ENCODE results near the gene YBEY.

The YBEY gene

DNA sequence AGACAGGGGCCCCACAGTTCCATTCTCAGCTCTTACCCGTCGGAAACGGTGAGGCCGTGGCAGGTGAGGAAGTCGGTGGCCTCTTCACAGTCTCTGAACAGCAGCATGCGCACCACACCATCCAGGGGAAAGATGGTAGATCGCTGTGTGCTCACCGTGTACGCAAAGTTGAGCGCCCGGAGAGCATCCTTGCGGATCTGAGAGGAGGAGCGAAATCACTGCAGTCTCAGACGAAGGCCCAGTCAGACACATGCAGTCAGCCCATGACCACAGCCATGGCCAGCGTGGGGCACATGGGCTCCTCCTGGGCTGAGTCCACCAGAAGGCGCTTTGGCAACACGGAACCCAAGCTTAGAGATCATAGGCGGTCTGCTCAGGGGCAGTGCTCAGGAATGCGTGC lies 19.2 kb upstream of the YBEY start:
- Mint-ChIP-seq H3K4me1 (no peaks in the 10 kb centered on the region), H3K27ac (peak overlapping the region; percentile 74), H3K9me3 (no peaks in the 10 kb centered on the region), H3K4me3 (no peak overlapping the region), H3K27me3 (ENCODE audit: low read depth, poor library complexity) (peaks cover 4% of the 10 kb centered on the region), H3K36me3 (ENCODE audit: low read depth) (peaks cover 57% of the 10 kb centered on the region)
- TF ChIP-seq, protein P1, sequence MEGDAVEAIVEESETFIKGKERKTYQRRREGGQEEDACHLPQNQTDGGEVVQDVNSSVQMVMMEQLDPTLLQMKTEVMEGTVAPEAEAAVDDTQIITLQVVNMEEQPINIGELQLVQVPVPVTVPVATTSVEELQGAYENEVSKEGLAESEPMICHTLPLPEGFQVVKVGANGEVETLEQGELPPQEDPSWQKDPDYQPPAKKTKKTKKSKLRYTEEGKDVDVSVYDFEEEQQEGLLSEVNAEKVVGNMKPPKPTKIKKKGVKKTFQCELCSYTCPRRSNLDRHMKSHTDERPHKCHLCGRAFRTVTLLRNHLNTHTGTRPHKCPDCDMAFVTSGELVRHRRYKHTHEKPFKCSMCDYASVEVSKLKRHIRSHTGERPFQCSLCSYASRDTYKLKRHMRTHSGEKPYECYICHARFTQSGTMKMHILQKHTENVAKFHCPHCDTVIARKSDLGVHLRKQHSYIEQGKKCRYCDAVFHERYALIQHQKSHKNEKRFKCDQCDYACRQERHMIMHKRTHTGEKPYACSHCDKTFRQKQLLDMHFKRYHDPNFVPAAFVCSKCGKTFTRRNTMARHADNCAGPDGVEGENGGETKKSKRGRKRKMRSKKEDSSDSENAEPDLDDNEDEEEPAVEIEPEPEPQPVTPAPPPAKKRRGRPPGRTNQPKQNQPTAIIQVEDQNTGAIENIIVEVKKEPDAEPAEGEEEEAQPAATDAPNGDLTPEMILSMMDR (IDR thresholded peaks at IDR 0.05), result no peak
- no peak for DNase-seq

DNA sequence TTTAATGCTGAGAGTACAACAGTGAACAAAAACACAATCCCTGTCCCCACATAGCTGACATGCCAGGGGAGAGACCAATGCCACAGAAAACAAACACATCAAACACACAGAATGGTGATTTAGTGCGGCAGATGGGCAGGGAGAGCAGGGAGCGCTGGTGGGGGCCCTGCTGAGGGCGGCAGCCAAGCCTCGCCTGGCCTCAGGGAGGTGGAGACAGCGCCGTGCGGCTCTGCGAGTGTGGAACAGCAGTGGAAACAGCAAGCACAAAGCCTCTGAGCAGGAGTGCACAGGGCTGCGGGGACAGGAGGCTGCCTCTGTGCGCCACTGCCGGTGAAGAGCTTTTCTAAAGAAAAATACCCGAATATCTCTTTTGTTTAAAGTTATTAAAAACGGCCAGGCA lies 17.8 kb upstream of the YBEY start:
- peaks cover 59% of the 10 kb centered on the region for H3K36me3 Mint-ChIP-seq (ENCODE audit: low read depth)
- no peaks in the 10 kb centered on the region for H3K4me1 Mint-ChIP-seq
- no peak for DNase-seq
- H3K4me3 Mint-ChIP-seq, result no peak overlapping the region
- H3K27me3 Mint-ChIP-seq (ENCODE audit: low read depth, poor library complexity), result no peaks in the 10 kb centered on the region
- TF ChIP-seq, protein P1 (IDR thresholded peaks at IDR 0.05), result no peak
- no peaks in the 10 kb centered on the region for H3K9me3 Mint-ChIP-seq
- peak overlapping the region; percentile 77 for H3K27ac Mint-ChIP-seq

DNA sequence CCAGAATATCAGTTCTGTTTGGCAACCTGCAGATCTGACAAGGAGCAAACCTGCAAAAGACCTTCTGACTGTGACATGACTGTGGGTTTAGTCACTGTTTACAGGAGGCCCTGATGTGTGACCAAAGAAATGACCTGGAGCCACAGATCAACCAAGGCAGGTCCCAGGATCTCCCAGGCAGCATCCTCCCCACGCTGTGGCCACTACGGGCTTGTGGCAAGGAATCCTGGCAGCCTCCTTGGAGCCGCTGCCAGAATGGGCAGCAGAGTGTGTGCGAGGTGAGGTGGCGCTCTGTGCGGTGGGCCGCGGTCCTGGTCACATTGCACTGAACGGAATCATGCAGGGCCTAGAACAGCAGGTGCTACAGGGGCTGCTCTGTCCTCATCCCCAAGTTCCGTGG lies 16.7 kb upstream of the YBEY start:
- no peak overlapping the region for H3K27ac Mint-ChIP-seq
- TF ChIP-seq, protein P1 (IDR thresholded peaks at IDR 0.05), result no peak
- H3K27me3 Mint-ChIP-seq (ENCODE audit: low read depth, poor library complexity), result no peaks in the 10 kb centered on the region
- H3K36me3 Mint-ChIP-seq (ENCODE audit: low read depth), result peaks cover 64% of the 10 kb centered on the region
- no peak for DNase-seq
- no peaks in the 10 kb centered on the region for H3K4me1 Mint-ChIP-seq
- H3K4me3 Mint-ChIP-seq, result no peak overlapping the region
- H3K9me3 Mint-ChIP-seq, result no peaks in the 10 kb centered on the region

DNA sequence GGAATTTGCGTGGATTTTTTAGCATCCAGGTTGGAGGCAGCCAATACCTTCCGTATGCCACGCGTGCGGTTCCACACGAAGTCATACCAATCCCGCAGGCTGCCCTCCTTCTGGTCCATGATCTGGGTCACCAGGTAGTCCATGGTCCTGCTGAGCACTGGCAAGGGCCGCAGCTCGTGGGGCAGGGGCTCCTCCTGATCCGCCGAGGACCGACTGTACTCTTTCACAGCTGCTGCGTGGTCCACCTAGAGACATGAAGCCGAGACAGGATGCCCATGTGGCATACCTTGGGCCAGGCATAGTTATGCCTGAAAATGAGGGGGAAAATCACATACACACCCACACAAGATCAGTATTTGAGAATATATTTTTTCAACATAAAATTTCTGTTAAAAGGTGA lies 12.8 kb upstream of the YBEY start:
- Mint-ChIP-seq H3K9me3 (no peaks in the 10 kb centered on the region), H3K27me3 (ENCODE audit: low read depth, poor library complexity) (no peaks in the 10 kb centered on the region), H3K27ac (no peak overlapping the region), H3K4me3 (no peak overlapping the region), H3K36me3 (ENCODE audit: low read depth) (peaks cover 66% of the 10 kb centered on the region), H3K4me1 (no peaks in the 10 kb centered on the region)
- DNase-seq, result no peak
- TF ChIP-seq, protein P1 (IDR thresholded peaks at IDR 0.05), result no peak

DNA sequence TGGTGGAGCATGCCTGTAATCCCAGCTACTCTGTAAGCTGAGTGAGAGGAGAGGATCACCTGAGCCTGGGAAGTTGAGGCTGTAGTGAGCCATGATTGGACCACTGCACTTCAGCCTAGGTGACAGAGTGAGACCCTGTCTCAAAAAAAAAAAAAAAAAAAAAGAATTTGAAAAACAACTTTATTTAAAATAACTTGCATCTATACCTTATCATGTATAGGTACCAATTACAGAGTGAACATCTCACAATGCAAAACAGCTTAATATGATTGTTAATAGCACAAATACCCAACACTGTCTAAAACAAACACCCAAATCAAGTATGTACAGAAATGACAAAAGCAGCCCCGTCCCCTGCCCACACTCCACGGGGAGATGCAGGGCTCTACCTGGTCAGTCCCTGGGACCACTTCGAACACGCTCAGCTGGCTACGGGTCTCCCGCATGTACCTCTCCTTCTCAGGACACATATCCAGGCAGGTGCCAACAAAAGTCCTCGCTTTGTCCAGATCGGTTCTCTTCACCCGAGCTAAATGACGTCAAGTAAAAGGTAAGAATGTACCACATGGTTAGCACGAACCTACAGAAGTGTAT lies 11.2 kb upstream of the YBEY start:
- H3K27me3 Mint-ChIP-seq (ENCODE audit: low read depth, poor library complexity), result no peaks in the 10 kb centered on the region
- peaks cover 70% of the 10 kb centered on the region for H3K36me3 Mint-ChIP-seq (ENCODE audit: low read depth)
- no peaks in the 10 kb centered on the region for H3K4me1 Mint-ChIP-seq
- DNase-seq, result no peak
- TF ChIP-seq, protein P1 (IDR thresholded peaks at IDR 0.05), result no peak
- no peaks in the 10 kb centered on the region for H3K9me3 Mint-ChIP-seq
- H3K4me3 Mint-ChIP-seq, result no peak overlapping the region
- no peak overlapping the region for H3K27ac Mint-ChIP-seq

DNA sequence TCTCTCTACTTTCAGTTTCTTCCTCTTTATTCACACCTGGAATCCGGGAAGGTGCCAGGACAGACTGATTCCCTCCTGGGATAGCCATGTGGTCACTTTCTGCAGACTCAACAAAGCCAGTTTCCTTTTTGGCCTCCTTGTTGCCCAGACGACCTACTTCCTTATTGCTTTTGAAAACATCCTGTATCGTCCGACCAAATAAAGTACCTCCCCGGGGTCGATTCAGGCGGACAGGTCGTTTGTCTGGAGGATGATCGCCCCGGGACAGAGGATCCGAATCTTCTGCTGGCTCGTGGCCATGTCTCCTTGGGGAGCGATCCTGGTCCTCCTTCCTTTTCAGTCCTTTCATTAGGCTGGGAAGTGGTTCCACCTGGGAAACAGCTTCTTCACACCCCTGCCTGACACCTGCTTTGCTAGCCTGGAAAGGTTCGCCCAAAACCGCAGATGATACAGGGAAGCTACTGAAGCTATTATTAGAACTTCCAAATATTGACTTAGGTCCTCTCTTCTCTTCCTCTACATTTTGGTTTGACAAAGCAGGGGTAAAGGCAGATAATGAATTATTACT lies 2.0 kb upstream of the YBEY start:
- DNase-seq, result no peak
- H3K4me3 Mint-ChIP-seq, result peak overlapping the region; percentile 74
- H3K36me3 Mint-ChIP-seq (ENCODE audit: low read depth), result peaks cover 71% of the 10 kb centered on the region
- H3K27me3 Mint-ChIP-seq (ENCODE audit: low read depth, poor library complexity), result no peaks in the 10 kb centered on the region
- peak overlapping the region; percentile 64 for H3K27ac Mint-ChIP-seq
- TF ChIP-seq, protein P1 (IDR thresholded peaks at IDR 0.05), result no peak
- H3K4me1 Mint-ChIP-seq, result peaks cover 53% of the 10 kb centered on the region
- peaks cover 26% of the 10 kb centered on the region for H3K9me3 Mint-ChIP-seq
